Endothelial cell of umbilical vein (primary cell): ENCODE data around the gene ASIP.

Experiments used
- FOS ChIP-seq: IDR thresholded peaks from 2 replicates; pipeline ENCODE4 v1.6.1; 2011; ENCODE audit warnings: mild to moderate bottlenecking, low read length, moderate library complexity, borderline replicate concordance; ENCODE audit not compliant: insufficient read depth
- MYC ChIP-seq: IDR thresholded peaks from one replicate; pipeline ENCODE4 v1.6.1; 2011; ENCODE audit warnings: mild to moderate bottlenecking, low read depth, low read length
- POLR2A ChIP-seq: IDR thresholded peaks from 2 replicates; pipeline ENCODE4 v1.6.1; 2012; ENCODE audit warnings: low read depth, mild to moderate bottlenecking, control low read depth, low read length
- POLR2AphosphoS5 ChIP-seq: IDR thresholded peaks from 2 replicates; pipeline ENCODE4 v1.6.1; 2012; ENCODE audit warnings: low read depth, mild to moderate bottlenecking, control low read depth, low read length, moderate library complexity; ENCODE audit not compliant: insufficient read depth
- TF ChIP-seq, protein P1 (sequence below), 2 donors: IDR thresholded peaks; 1 replicate in 1 of 2; 2 replicates in 1 of 2; pipeline ENCODE4 v1.5.1; 2011; ENCODE audit warnings: low read length in 2 of 2, mild to moderate bottlenecking in 2 of 2, moderate library complexity in 2 of 2, control low read depth in 1 of 2, inconsistent platforms in 1 of 2, low read depth in 1 of 2; ENCODE audit not compliant: insufficient read depth in 1 of 2; ENCODE audit errors: extremely low read depth in 1 of 2

DNA sequence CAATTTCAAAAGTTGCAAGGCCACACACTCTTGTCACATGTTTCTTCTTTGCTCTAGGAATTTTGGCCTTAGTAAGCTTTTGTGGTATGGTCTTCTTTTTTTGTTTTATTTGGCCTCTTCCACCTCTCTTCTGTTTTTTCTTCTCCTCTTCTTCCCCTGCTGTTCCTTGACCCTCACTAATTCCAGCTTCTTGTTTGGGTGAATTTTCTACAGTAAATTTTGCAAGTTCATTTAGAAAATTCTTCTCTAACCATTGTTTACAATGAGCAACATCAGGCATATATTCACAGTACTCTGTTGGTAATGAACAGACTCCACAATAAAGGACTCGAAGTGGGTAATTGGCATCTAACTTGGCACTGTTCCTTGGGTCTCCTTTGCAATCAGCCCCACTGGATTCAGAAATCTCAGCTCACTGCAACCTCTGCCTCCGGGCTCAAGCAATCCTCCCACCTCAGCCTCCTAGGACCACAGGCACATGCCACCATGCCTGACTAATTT is 5.0 kb downstream of the ASIP start:
- TF ChIP-seq, protein P1, sequence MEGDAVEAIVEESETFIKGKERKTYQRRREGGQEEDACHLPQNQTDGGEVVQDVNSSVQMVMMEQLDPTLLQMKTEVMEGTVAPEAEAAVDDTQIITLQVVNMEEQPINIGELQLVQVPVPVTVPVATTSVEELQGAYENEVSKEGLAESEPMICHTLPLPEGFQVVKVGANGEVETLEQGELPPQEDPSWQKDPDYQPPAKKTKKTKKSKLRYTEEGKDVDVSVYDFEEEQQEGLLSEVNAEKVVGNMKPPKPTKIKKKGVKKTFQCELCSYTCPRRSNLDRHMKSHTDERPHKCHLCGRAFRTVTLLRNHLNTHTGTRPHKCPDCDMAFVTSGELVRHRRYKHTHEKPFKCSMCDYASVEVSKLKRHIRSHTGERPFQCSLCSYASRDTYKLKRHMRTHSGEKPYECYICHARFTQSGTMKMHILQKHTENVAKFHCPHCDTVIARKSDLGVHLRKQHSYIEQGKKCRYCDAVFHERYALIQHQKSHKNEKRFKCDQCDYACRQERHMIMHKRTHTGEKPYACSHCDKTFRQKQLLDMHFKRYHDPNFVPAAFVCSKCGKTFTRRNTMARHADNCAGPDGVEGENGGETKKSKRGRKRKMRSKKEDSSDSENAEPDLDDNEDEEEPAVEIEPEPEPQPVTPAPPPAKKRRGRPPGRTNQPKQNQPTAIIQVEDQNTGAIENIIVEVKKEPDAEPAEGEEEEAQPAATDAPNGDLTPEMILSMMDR (IDR thresholded peaks at IDR 0.05; ENCODE audit: extremely low read depth in 1 of 2, insufficient read depth in 1 of 2, low read depth in 1 of 2, low read length in 2 of 2), result no peak
- TF ChIP-seq MYC (no peak), FOS (no peak), POLR2A (no peak), POLR2AphosphoS5 (no peak)
